GM19324 (cell line): ENCODE measurements around the gene MYO15B.

Source experiments
- ATAC-seq: cut with Tn5 transposase; IDR thresholded peaks from one replicate; pipeline ENCODE4 v1.9.1; 2021; ENCODE audit warnings: mild to moderate bottlenecking, moderate library complexity; ENCODE audit not compliant: unreplicated experiment, low FRiP score

MYO15B gene

DNA sequence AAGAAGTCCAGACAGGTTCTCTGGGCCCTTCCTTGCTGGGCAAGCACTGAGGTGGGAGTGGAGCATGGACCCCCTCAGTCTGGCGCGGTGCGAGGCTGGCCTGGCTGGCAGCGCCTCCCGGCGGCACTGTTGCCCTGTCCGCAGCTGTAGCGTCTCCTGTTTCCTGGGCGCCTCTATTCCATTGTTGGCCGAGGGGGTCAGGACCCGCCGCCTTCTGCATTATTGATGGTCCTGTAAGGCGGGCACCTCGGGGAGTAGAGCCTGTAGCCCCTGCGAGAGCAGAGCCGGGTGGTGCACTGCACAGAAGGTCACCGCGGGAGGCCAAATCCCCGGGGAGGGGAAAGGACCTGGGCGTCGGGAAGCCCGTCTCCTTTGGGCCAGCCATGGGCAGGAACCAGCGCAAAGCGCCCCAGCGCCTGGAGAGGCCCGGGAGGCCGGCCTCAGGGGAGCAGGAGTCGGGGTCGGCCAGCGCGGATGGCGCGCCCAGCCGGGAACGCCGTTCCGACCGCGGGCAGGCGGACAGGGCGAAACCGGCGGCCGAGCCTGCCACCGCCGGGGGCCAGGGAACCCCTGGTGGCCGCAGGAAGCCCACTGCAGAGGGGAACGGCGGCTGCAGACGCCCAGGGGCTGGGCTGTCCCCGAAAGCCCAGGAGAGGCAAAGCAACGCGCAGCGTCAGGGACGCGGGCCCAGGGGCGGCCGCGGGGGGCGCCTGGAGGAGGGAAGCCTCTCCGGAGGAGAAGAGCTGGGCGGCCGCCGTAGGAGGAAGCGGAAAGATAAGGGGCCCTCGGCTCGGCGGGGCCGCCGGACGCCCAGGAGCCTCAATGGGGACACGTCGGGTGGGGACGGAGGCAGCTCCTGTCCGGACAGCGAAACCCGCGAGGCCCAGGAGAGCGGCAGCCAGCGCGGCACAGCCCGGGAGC is at the start of gene MYO15B:
Gene MYO15B, plus strand, starts transcription at position 126 of the 921 bp plus-strand sequence. Its CDS starts 258 bp downstream, at position 384.
- no peak for ATAC-seq

- no peak for ATAC-seq
Measured at GRCh38 chr17:75539967-75540729, 47.5 kb upstream of the MYO15B start.

- ATAC-seq, result no peak
Measured at GRCh38 chr17:75540923-75541503, 46.6 kb upstream of the MYO15B start.

- ATAC-seq, result no peak
Measured at GRCh38 chr17:75542229-75542628, 45.4 kb upstream of the MYO15B start.

DNA sequence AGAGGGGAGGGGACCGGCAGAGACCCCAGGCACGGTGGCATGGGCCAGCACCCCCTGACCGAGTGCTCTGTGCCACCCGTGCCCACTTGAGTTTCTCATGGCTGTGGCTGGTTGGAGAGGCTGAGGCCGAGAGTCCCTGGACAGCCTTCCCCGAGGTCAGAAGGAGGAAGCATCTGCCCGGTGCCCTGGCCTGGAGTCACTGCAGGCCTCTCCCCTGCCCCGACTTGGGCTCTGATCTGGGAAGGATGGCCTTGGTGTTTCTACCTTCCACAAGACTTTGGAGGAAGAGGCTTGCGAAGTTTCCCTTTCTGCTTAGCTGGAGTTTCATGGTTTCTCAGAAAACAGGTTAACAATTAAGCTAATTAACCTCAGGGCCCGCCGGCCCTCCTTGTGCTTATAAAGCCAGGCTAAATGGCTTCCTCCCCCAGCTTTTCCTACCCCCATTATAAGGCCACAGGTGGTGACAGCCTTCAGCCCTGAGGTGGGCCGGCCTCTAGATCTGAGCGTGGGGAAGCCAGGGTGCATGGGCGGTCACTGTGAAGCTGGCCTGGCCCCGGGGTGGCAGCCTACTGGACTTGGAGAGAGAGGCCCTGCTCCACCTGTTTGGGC is 44.8 kb upstream of the MYO15B start:
- ATAC-seq, result no peak

GRCh38 chr17:75544250-75544649 is 43.4 kb upstream of the MYO15B start:
- no peak for ATAC-seq

GRCh38 chr17:75546181-75546580 is 41.4 kb upstream of the MYO15B start:
- no peak for ATAC-seq

- no peak for ATAC-seq
Measured at GRCh38 chr17:75547091-75547490, 40.5 kb upstream of the MYO15B start.

- ATAC-seq, result no peak
Measured at GRCh38 chr17:75548813-75549212, 38.8 kb upstream of the MYO15B start.

DNA sequence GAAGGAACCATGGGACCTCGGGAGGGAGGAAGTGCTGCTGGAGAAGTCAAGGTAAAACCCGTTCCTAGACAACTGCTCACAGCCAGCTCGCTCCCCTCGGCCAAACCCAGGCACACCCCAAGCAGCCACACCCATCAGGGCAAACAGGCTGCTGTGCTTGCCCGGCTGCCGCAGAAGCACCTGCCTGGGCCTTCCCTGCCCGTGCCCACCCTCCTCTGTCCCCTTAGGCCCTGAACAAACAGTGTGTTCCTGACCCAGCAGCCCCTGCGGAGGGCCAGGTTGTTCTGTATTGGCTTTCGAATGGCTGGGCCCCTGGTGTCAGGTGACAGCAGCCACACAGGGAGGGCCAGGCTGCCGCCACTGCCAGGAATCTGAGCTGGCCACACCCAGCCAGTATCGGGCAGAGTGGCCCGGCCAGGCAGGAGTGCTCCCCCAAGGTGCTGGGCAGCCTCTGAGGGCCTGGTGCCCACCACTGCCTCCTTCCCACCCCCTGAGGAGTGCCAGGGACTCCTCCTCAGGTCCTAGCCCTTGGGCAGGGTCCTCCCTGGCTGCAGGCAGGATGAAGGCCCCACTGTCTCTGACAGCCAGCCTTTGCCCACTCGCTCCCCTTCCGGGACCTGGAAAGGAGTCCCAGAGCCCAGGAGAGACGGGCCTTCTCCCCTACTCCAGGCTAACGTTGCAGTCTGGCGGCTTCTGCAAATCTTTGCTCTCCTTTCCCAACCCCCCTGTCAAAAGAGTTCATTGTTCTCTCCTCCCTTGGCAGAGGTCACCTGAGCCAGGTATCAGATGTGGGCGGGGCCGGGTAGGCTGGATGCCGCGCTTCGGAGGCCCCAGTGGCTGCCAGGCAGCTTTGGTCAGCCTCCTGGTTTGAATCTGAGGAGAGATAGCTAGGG is 38.1 kb upstream of the MYO15B start:
- no peak for ATAC-seq

- ATAC-seq, result no peak
Measured at GRCh38 chr17:75550139-75550465, 37.5 kb upstream of the MYO15B start.

DNA sequence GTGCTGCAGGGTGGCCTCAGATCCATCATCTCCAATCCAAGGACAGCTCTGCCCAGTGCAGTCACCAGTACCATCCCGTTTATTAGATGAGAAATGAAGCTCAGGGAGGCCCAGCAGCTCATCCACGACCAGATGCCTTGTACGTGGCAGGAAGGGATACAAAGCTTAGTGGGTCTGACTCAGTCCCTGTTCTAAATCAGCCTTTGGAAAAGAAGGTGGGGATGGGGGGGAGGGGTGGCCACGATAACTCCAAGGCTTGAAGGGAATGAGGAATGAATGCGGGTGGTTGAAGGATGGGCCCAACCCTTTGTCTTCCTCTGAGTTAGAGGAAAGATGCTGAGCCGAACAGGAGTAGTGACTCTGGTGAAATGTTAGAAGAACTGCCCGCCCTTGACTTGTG is 36.3 kb upstream of the MYO15B start:
- ATAC-seq, result no peak

GRCh38 chr17:75552425-75553294 is 34.9 kb upstream of the MYO15B start:
- ATAC-seq, result no peak

GRCh38 chr17:75553295-75554110 is 34.1 kb upstream of the MYO15B start:
- no peak for ATAC-seq

DNA sequence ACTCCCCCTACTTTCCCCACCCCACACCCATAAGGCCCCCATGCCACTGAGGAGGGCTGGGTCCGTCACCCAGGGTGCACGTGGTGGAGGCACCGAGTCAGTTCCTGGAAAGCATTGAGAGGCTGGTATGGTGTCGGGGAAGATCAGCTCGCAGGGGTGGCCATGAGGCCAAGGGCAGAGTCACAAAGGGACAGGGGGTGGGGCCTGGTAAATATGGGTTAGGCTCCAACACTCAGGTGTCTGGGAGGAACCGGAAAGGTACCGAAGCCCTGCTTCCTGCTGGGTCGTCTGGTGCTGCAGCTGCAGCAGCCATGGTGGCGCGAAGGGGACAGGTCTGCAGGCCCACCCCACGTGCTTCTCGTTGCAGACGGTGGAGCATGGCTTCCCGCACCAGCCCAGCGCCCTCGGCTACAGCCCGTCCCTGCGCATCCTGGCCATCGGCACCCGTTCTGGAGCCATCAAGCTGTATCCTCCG is 31.9 kb upstream of the MYO15B start:
- ATAC-seq, result no peak

DNA sequence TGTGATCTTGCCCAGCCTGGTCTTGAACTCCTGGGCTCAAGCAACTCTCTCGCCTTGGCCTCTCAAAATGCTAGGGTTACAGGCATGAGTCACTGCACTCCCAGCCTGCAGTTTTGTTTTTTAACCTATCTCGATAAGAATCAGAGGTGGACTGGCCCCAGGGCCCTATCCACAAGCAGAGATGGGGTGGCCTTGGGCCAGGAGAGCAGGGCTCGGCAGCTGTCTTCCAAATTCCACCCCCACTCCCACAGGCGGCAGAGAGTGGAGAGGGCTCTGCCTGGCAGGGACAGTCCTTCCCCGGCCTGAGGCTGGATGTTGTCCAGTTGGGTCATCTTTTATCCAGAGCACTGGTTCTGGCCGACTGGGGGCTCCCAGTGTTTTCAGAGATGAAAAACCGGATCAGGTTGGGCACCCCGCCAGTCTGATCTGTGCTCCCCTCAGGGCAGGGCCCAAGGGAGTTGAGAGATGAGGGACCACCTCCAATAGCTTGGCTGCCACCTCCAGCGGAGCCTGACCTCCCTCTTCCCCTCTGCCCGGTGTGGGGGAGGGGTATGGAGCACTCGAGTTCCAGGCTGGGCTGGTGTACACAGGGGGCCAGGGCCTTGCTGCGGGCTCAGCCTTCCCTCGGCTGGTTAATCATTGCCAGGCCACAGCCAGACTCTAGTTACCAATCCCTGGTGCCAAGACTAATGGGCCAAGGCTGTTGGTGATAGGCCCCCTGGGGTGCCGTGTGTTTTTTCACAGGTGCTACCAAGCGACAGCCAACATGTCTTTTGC is 30.3 kb upstream of the MYO15B start:
- ATAC-seq, result no peak
